IPS-11a (cell line): Measurements from ENCODE around the gene CYSRT1.

Source experiments
- H3K4me3 ChIP-seq: one replicate; pipeline ENCODE4 v1.5.1; 2013; ENCODE audit warnings: low read depth, low read length, control low read depth

The CYSRT1 gene

DNA sequence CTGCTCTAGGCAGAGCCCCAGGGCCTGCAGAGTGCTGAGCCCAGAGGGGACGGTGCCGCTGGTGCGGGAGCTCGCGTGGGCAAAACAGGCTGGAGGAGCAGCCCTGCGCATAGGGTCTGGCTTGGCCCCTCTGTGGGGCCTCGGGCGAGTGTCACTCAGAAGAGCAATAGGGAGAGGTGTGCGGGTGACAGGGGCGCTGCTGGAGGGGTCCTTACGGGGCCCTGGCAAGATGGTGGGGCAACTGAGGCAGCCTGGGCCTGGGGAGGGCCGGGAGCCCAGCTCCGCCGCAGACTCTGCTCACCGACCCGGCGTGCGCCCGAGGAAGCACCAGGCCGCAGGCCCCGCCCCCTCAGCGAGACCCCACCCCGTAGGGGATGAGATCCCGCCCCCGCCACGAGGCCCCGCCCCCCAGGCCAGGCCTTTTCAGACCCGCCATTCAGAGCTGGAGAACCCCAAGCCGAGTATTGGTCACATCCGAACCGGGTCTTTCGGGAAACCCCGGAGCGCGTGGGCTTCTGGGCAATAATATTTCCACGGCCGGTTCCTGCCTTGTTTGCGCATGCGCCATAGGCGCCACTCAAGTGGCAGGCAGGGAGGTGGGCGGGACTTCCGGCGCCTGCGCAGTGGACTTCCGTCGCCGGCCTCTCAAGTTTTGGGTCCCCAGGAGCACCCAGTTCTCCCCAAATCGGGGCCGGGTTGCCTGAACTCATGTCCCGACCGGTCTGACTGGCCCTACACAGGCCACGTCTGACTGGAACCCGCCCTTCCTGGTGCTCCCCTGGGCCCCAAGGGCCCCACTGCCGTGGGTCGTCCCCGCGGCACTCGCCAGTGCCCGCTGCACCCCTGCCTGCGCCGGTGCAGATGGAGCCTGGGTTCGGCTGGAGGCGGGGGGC, 1.6 kb upstream of the CYSRT1 start:
- peak overlapping the region; percentile 81 for H3K4me3 ChIP-seq

DNA sequence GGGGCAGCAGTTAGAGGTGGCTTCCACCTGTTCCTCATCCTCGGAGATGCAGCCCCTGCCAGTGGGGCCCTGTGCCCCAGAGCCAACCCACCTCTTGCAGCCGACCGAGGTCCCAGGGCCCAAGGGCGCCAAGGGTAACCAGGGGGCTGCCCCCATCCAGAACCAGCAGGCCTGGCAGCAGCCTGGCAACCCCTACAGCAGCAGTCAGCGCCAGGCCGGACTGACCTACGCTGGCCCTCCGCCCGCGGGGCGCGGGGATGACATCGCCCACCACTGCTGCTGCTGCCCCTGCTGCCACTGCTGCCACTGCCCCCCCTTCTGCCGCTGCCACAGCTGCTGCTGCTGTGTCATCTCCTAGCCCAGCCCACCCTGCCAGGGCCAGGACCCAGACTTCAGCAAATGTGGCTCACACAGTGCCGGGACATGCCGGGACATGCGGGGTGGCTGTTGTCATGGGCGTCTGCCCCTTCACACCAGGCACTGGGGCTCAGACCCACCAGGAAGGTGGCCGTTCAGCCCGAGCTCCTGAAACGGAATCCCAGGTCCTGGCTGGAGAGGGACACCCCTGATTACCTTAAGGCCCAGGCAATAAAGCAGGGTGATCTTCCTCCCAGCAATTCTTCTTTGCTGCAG, 841 bp downstream of the CYSRT1 start:
- H3K4me3 ChIP-seq = no peak overlapping the region

DNA sequence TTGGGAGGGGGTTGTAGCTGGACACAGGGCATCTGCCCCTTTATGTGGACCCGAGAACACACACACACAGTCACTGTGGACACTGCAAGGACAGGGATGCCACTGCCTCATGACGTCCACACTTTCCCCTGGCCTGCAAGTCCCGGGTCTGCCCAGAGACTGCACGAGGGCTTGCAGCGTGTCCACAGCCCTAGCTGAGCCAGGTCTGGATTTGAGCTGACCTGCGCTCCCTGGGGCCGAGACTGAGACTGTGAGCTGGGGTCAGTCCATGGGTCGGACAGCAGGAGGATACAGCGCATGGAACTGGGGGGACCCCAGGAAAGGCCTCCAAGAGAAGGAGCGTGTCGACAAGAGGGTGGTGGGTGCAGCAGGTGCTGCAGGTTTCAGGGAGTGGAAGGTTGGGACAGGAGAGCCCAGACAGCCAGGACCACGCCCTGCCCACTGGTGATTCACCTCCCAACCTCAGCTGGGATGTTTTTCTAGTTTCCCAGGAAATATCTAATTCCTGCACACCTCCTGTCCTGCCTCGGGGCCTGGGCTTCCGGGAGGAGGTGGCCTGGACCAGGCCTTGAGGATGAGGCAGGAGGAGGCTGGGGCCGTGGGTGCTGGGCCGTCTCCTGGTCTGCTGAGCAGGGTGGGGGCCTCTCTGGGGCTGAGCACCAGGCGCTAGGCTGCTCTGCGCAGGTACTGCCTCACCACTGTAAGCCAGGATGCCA, 1.5 kb downstream of the CYSRT1 start:
- H3K4me3 ChIP-seq = no peak overlapping the region

DNA sequence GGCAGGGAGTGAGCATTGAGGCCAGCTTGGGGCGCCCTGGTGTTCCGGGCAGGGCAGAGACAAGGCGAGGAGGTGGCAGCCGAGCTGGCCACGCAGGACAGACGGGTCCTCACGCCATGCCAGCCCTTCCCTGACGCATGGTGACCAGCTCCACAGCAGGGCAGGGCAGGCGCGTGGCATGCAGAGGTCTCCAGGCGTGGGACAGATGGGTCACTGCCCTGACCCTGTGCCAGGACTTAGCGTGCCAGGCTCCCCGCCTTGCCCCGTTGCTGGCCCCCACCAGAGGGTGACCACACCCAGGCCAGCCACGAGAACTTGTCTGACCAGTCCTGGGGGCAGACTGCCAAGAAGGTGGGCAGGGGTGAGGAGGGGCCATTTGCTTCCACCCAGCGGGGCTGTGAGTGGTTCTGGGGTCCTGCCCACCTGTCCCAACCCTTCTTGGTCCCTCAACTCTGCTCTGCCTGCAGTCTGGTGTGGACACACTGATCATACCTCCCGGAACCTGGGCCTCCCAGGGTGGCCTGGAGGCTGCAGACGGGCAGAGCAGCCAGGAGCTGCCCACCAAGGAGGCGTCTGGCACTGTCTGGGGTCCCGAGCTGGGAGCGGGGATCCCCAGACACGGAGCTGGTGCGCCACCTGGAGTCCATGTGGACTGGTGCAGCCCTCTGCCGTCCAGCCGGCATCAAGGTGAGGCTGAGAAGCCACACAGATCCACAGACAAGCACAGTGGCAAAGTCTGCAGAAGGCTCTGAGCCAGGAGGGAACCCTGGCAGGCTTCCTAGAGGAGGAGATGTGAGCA, 2.3 kb downstream of the CYSRT1 start, which contains the start of gene RNF224:
Gene RNF224, plus strand, starts transcription at position 449 of the 799 bp plus-strand sequence. CDS start 834 bp downstream, outside the sequence.
- no peak within 1 kb of the TSS for H3K4me3 ChIP-seq

DNA sequence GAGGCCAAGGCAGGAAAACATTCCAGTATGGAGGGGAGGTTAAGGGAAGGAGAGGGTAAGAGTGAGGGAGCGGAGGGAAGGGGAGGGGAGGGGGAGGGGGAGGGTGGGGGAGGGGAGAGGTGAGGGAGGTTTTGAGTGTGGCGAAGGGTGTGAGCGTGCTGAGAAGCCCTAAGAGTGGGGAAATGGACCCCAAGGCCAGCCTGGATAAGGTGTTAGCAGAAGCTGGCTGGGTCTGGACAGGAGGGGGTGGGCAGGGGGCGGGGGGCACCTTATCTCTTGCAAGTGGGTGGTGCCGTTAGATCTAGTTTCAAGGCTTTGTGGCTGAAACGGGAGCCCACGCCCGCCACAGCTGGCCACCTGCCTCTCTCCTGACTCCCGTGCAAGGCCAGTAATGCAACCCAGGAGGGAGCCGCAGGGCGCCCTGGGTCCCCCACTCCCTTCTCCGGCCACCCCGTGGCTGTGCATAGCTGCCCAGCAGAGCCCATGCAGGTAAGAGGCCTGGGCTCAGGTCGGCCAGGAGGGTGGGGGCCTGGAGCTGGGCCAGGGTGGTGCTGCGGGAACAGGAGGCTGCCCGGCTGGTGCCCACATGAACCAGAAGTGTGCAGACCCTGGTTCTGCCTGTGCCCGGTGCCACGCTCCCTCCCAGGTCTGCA, 3.0 kb downstream of the CYSRT1 start:
- no peak overlapping the region for H3K4me3 ChIP-seq

DNA sequence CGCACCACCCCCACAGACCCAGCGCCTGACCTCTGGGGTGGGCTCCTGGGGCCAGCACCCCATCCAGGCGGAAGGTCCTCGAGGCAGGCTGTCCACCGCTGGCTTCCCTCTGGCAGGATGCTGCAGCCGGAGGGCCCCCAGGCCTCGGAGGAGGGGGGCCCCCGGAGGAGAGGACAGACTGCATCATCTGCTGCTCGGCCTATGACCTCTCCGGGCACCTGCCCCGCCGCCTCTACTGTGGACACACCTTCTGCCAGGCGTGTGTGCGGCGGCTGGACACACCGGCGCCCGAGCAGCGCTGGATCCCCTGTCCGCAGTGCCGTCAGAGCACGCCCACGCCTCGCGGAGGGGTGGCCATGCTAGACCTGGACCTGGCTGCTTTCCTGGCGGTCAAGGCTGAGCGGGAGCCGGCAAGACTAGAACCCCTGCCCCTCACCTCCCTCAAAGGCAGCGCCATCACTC, 3.6 kb downstream of the CYSRT1 start:
- no peak overlapping the region for H3K4me3 ChIP-seq

DNA sequence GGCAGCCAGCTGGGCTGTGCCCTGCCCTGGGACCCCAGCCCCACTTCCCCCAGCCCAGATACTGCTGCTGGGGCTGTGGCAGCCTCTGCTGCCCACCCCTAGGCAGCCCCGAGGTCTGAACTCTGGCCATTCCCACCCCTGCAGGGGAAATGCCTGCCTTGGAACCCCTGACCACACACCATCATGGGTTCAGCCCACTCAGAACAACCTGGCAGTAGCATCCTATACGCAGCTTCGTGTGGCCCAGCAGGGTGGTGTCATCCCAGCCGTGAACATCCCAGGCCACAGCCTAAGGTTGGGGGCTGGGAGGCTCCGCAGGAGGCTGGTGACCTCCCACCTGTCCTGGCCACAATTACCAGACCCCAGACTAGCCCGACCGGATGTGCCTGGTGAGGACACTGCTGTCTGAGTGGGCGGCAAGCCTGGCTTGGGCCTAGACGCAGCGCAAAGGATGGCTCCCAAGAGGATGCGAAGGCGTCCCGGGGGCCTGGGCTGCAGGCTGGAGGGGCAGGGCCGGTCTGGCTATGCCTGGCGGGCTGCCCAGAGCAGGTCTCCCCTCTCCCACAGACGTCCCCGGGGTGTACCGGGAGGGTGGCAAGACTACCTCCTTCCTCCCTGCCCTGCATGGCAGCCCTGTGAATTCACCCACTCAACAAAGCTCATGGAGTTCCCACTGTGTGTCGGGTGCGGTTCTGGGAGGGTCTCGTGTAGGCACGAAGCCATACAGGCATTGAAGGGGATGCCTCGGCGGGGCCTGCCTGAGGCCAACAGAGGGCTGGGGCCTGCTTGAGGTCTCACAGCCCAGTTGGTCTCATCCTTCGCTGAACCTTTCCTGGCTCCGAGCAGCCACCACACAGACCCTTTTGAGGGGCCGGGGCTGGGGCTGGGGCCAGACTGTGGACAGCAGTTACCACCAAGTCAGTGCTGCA, 4.3 kb downstream of the CYSRT1 start:
- H3K4me3 ChIP-seq = no peak overlapping the region

DNA sequence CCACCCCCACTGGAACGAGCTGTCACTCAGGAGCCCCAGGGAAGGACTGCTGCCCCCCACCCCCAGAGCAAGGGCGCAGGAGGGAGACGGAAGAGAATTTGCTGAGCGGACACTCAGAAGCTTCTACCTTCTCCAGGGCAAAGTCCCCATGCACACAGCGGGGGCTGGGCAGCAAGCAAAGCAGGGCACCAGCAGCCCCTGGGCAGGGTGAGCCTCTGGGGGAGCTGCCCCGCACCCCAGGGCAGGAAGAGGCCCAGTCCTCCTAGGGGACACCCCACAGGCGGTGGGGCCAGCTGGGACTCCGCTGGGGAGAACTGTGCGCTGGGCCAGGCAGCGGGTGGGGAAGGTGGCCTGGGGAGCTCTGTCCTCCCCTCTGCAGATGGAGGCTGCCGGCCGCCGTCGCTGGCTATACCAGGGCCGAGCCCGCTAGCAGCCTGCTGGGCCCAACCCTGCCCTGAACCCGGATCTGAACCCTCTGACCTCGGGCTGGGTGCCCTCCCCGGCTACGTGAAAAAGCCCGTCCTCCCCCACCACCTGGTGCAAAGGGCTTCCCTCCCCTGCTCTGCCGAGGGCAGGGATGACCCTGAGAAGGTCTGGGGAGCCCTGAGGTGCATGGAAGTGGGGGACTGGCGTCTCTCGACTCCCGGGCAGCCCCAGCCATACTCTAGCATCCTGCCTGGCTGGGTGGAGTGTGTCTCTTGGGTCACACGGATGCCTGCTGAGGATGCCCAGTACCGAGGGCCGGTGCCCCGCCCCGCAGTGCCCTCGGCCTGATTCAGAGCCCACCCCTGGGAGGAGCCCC, 5.1 kb downstream of the CYSRT1 start:
- H3K4me3 ChIP-seq = no peak overlapping the region

DNA sequence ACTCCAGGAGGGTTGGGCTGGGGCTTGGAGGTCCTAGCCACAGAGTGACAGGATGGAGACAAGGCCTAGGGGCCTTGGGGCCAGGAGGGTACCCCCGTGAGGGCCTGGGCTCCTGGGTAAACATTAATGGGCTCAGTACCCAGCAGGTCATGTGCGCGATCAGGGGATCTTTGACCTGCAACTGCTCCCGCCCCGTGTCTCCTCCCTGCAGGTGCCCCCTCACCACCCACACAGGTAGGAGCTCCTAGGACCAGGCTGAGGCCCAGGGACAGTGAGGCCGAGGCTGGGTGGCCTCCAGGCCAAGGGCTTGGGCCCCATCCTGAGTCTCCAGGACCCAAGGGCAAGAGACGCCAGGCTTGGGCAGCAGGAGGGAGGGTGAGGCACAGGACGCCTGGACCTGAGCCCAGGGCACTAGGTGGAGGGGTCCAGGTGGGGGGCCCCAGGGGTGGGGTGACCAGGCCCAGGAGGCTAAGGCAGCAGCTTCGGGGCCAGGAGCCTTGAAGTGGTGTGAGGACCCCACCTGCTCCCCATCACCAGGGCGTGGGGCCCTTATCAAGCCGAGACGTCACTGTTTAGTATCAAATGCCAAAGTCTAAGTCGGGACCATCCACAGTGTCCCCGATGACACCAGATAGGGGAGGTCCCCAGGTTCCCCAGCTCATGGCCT, 5.9 kb downstream of the CYSRT1 start, which contains the start of gene SLC34A3:
Gene SLC34A3, plus strand, starts transcription at position 197 of the 667 bp plus-strand sequence. CDS start 802 bp downstream, outside the sequence.
- H3K4me3 ChIP-seq = no peak within 1 kb of the TSS

DNA sequence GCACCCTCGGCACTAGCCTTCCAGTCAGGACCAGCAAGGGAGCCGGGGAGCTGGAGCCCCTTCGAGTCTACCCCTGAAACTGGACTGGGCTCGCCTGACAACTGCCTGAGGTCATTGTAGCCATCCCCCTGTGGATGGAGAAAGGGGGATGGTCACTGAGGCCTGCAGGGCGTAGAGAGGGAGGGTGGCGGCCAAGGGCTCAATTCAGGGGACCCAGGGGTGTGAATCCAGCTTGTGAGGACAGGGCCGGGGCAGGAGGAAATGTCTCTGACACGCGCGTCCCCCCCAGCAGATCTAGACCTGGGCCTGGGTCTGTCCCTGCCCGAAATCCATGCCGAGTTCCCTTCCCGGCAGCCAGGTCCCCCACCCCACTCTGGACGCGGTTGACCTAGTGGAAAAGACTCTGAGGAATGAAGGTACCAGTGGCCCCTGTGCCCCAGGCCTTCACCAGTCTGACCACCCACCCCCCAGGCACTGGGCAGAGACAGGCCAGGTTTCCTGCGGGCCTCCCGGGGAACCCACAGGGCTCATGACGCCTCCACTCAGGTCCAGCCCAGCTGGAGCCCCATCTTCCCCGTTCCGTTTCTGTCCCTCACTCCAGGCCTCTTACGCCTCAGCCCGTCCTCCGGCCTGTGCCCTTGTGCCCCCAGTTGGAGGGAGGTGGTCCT, 6.5 kb downstream of the CYSRT1 start:
- H3K4me3 ChIP-seq = no peak overlapping the region

DNA sequence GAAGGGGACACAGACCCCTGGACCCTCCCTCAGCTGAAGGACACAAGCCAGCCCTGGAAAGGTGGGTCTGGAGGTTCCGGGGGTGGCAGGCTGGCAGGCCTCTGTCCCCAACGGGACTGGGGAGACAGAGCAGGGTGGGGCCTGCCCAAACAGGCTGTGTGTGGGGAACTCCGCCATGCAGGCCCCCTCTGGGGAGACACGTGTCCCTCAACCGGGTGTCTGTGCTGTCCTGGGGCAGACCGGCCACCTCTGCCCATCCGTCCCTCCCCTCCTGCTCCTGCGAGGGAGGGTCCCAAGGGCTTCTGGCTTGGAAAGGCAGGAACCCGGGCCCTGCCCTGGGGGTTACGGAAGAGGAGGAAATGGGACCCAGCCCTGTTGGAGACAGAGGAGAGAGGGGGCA, 7.1 kb downstream of the CYSRT1 start:
- H3K4me3 ChIP-seq = no peak overlapping the region

DNA sequence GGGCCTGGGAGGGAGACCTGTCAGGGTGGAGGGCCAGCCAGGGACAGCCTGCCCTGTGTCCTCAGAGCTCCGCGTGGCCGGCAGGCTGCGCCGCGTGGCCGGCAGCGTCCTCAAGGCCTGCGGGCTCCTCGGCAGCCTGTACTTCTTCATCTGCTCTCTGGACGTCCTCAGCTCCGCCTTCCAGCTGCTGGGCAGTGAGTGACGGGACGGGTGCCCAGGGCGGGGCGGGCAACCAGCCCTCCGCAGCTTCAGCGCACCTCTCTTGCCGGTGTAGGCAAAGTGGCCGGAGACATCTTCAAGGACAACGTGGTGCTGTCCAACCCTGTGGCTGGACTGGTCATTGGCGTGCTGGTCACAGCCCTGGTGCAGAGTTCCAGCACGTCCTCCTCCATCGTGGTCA, 7.5 kb downstream of the CYSRT1 start:
- no peak overlapping the region for H3K4me3 ChIP-seq

DNA sequence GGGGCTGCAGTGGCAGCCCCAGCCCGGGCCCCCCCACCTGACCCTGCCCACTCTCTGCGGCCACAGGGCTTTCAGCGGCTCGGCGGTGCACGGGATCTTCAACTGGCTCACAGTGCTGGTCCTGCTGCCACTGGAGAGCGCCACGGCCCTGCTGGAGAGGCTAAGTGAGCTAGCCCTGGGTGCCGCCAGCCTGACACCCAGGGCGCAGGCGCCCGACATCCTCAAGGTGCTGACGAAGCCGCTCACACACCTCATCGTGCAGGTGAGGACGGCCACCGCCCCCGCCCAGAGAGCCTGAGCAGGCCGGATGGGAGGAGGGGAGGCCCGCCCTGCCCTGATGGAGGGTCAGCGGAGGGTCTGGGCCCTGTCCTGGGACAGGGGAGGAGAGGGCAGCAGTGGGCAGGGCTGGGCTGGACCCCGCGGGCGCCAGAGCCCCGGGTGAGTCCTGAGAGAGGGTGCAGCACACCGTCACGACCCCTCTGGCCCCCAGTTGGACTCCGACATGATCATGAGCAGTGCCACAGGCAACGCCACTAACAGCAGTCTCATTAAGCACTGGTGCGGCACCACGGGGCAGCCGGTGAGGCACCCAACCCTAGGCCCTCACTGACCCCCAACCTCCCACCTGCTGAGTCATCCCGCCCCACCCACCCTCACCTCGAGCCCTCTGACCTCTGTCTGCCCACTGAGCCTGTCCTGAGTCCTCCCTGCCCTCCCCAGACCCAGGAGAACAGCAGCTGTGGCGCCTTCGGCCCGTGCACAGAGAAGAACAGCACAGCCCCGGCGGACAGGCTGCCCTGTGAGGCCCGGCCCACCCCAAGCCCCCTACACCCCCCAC, 8.4 kb downstream of the CYSRT1 start:
- H3K4me3 ChIP-seq = no peak overlapping the region

DNA sequence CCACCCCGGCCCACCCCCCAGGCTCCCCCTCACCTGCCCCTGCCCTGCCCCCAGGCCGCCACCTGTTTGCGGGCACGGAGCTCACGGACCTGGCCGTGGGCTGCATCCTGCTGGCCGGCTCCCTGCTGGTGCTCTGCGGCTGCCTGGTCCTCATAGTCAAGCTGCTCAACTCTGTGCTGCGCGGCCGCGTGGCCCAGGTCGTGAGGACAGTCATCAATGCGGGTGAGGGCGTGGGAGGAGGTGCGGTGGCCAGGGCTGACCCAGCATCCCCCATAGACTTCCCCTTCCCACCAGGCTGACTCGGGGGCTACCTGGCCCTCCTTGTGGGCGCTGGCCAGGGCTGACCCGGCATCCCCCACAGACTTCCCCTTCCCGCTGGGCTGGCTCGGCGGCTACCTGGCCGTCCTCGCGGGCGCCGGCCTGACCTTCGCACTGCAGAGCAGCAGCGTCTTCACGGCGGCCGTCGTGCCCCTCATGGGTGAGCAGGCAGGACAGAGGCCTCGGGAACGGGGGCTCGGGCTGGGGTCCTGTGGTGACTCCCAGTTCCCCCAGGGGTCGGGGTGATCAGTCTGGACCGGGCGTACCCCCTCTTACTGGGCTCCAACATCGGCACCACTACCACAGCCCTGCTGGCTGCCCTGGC, 9.2 kb downstream of the CYSRT1 start:
- no peak overlapping the region for H3K4me3 ChIP-seq

DNA sequence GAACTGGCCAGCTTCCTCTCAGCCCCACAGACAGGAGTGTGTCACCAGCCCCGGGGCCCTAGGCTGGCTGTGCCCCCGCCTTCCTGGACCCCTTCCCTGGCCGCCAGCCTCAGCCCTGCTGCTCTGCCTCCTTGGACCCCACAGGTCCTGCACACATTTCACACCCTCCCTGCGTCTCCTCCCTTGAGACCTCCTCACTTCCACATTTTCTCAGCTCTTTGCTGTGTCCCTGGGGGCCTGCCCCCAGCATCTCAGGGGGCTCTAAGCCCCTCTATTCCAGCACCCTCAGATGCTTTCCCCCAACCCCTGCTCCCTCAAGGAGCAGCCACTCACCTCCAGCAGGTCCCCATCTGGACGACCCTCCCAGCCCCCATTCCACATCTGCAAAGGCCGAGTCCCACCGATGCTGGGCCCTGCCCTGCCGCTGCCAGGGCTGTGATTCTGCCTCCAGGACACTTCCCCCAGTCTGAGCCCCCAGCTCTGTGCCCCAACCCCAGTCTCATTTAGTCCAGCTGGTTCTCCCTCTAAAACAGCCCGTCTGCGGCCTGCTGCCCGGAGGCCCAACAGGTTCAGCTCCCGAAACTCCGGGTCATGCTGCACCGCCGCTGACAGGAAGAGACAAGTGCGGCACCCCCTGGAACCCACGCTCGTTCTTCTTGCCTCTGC, 9.9 kb downstream of the CYSRT1 start:
- H3K4me3 ChIP-seq = no peak overlapping the region
